Glutamatergic neuron (in vitro differentiated cells): Measurements from ENCODE around the gene DDX55. TPM values are rescaled to one million over a fixed set of nuclear protein-coding genes. Genes with fewer than 3 reads are reported as not detected.

Experiments
- DNase-seq: peaks from one replicate; pipeline ENCODE4 v3.0.0; 2022
- H3K27ac Mint-ChIP-seq: one replicate; pipeline ENCODE4 v1.8.0; 2020; ENCODE audit warnings: mild to moderate bottlenecking, mixed read lengths, inconsistent platforms; ENCODE audit not compliant: unreplicated experiment
- H3K27me3 Mint-ChIP-seq: one replicate; pipeline ENCODE4 v1.8.0; 2020; ENCODE audit warnings: mild to moderate bottlenecking, moderate library complexity, mixed read lengths, inconsistent platforms; ENCODE audit not compliant: unreplicated experiment
- H3K36me3 Mint-ChIP-seq: one replicate; pipeline ENCODE4 v1.8.0; 2020; ENCODE audit warnings: mild to moderate bottlenecking, mixed read lengths, inconsistent platforms; ENCODE audit not compliant: unreplicated experiment
- H3K4me1 Mint-ChIP-seq: one replicate; pipeline ENCODE4 v1.8.0; 2020; ENCODE audit warnings: mild to moderate bottlenecking, low read depth, mixed read lengths, inconsistent platforms; ENCODE audit not compliant: unreplicated experiment
- H3K4me3 Mint-ChIP-seq: one replicate; pipeline ENCODE4 v1.8.0; 2020; ENCODE audit warnings: mild to moderate bottlenecking, mixed read lengths, inconsistent platforms; ENCODE audit not compliant: unreplicated experiment
- H3K9me3 Mint-ChIP-seq: one replicate; pipeline ENCODE4 v1.8.0; 2020; ENCODE audit warnings: mild to moderate bottlenecking, moderate library complexity, mixed read lengths, inconsistent platforms; ENCODE audit not compliant: unreplicated experiment
- total RNA-seq: library from RNA; stranded (reverse); fragmentation: NEBNext Ultra II Directional; extraction: Animal tissue kit (Norgen Biotek cat#: 25700); gene quantifications from one replicate; pipeline ENCODE4 v1.2.1, GENCODE V29; 2021; ENCODE audit not compliant: unreplicated experiment
- TF ChIP-seq, protein P1 (sequence below): fragments of 200-600 bp; sonication (generic); IDR thresholded peaks from one replicate; pipeline ENCODE4 v1.5.0; 2021; ENCODE audit not compliant: partially characterized antibody, unreplicated experiment

The DDX55 gene
- total RNA-seq, 1 donor from 2014 or later = 25.2 TPM

DNA sequence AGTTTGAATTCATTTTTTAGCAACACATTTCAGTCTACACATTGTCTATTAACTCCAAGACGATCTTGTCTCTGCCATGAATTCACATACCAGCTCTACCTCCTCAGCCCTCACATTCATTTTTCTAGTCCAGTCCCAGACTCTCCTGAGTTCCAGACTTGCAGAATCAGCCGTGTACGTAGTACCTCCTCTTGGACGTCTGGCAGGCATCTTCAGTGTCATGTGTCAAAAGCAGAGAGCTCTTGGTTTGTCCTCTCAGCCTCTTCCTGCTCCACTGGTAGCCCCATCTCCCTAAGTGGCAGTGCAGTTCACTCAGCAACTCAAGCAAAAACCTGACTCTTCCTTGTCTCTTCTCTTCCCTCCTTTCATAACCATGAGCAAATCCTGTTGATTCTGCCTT is 54.5 kb downstream of the DDX55 start:
- H3K4me3 Mint-ChIP-seq = no peak overlapping the region

DNA sequence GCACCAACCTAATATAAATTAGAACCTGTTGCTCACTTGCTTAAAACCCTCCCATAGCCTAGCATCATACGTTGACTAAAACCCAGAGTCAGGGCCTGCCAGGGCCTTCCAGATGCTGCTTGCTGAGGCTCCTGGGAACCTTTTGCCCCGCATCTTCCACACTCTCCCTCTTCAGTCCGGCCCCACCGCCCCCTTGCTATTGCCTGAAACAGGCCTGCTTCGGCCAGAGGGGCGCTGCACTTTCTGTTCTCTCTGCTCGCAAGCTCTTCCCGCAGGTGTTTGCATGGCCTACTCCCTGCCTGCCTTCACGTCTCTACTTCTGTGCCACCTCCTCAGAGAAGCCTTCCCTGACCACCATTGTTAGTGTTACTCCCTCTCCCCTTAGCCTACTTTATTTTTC is 55.3 kb downstream of the DDX55 start:
- DNase-seq = no peak
- Mint-ChIP-seq H3K4me1 (no peaks in the 10 kb centered on the region), H3K36me3 (no peaks in the 10 kb centered on the region), H3K9me3 (no peaks in the 10 kb centered on the region), H3K4me3 (no peak overlapping the region), H3K27me3 (no peaks in the 10 kb centered on the region), H3K27ac (no peak overlapping the region)
- TF ChIP-seq, protein P1, sequence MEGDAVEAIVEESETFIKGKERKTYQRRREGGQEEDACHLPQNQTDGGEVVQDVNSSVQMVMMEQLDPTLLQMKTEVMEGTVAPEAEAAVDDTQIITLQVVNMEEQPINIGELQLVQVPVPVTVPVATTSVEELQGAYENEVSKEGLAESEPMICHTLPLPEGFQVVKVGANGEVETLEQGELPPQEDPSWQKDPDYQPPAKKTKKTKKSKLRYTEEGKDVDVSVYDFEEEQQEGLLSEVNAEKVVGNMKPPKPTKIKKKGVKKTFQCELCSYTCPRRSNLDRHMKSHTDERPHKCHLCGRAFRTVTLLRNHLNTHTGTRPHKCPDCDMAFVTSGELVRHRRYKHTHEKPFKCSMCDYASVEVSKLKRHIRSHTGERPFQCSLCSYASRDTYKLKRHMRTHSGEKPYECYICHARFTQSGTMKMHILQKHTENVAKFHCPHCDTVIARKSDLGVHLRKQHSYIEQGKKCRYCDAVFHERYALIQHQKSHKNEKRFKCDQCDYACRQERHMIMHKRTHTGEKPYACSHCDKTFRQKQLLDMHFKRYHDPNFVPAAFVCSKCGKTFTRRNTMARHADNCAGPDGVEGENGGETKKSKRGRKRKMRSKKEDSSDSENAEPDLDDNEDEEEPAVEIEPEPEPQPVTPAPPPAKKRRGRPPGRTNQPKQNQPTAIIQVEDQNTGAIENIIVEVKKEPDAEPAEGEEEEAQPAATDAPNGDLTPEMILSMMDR = no peak

More for the DNA sequence above, 54.5 kb downstream of the DDX55 start:
- no peak overlapping the region for H3K27ac Mint-ChIP-seq
- DNase-seq = no peak
- H3K27me3 Mint-ChIP-seq = no peaks in the 10 kb centered on the region
- H3K4me1 Mint-ChIP-seq = no peaks in the 10 kb centered on the region
- H3K9me3 Mint-ChIP-seq = no peaks in the 10 kb centered on the region
- no peaks in the 10 kb centered on the region for H3K36me3 Mint-ChIP-seq
- TF ChIP-seq, protein P1 = no peak

DNA sequence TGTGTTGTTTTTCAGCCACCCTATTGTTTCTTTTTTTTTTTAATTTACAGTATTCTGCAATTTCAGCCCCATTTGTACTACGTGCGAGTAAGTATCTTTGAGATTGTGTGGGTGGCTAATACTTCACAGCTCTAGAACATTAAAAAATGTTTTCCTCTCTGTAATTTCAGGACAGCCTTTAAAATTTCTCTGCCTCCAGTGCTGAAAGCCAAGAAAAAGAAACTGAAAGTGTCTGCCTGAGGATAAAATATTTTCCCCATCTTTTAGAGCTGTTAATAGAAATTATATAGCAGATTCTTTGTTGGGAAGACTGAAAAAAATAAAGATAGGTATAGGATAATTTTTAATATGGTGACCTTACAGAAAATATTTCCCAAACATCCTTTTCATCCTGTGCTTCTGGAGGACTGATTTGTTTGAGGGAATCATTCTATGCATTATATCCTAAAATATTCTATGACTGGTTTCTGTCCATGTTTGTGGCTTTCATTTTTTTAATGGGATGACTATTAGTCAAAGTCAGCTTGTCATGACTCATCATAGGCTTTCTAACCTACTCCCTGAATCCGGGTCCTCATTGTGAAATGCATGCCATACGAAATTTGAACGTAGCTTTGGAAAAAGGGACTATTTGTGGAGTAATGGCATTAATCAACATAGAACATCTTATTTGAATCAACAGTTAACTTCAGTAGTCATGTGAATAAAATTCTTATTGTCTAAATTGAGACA is 58.3 kb downstream of the DDX55 start:
- Mint-ChIP-seq H3K27ac (no peak overlapping the region), H3K36me3 (no peaks in the 10 kb centered on the region), H3K27me3 (no peaks in the 10 kb centered on the region), H3K4me1 (no peaks in the 10 kb centered on the region), H3K4me3 (no peak overlapping the region), H3K9me3 (peaks cover 2% of the 10 kb centered on the region)
- TF ChIP-seq, protein P1 = no peak
- no peak for DNase-seq

DNA sequence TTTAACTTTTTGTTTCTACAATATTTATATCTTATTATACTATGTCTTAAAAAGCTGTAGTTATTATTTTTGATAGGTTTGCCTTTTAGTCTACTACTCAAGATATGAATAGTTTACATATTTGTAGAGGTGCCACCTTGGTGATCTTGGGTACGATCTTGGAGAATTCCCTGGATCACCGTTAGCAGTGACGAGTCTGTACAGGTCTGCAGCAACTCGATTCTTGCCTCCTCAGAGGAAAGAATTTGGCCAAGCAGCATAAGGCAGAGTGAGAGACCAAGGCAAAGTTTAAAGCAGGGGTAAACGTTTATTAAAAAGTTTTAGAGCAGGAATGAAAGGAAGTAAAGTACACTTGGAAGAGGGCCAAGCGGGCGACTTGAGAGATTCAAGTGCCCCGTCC is 65.9 kb downstream of the DDX55 start:
- no peak for DNase-seq
- Mint-ChIP-seq H3K9me3 (peaks cover 2% of the 10 kb centered on the region), H3K4me1 (no peaks in the 10 kb centered on the region), H3K27me3 (no peaks in the 10 kb centered on the region), H3K27ac (no peak overlapping the region), H3K4me3 (no peak overlapping the region), H3K36me3 (no peaks in the 10 kb centered on the region)
- TF ChIP-seq, protein P1 = no peak

Other genes with a start within 250 kb of the DDX55 start
- 50.9 TPM for gene SBNO1, start 237.3 kb upstream of the DDX55 start, total RNA-seq
- gene KMT5A, start 218.0 kb upstream of the DDX55 start, total RNA-seq = 53.6 TPM
- 0.10 TPM for gene RILPL2, start 165.4 kb upstream of the DDX55 start, total RNA-seq
- gene SNRNP35, start 144.0 kb upstream of the DDX55 start, total RNA-seq = 33.1 TPM
- gene RILPL1, start 68.4 kb upstream of the DDX55 start, total RNA-seq = 6.2 TPM
- 136 TPM for gene TMED2, start 17.5 kb upstream of the DDX55 start, total RNA-seq
- gene EIF2B1, start 31.6 kb downstream of the DDX55 start, total RNA-seq = 45.8 TPM
- gene GTF2H3, start 31.7 kb downstream of the DDX55 start, total RNA-seq = 23.0 TPM
- 5.7 TPM for gene TCTN2, start 69.0 kb downstream of the DDX55 start, total RNA-seq
- 38.6 TPM for gene ATP6V0A2, start 110.3 kb downstream of the DDX55 start, total RNA-seq
- 0.66 TPM for gene DNAH10, start 160.2 kb downstream of the DDX55 start, total RNA-seq